GM19438 (cell line): ENCODE measurements around the gene PAX5.
A peak's percentile ranks its signal among the peaks of the same experiment; 100 is the strongest.
"Not testable (repeated sequence)": the region's sequence is repeated elsewhere in the genome, so short reads cannot be mapped to it uniquely, and the experiment has no call there.

Experiments
- ATAC-seq: cut with Tn5 transposase; IDR thresholded peaks from one replicate; pipeline ENCODE4 v1.9.1; 2021; ENCODE audit warnings: low read depth; ENCODE audit not compliant: unreplicated experiment

The PAX5 gene

DNA sequence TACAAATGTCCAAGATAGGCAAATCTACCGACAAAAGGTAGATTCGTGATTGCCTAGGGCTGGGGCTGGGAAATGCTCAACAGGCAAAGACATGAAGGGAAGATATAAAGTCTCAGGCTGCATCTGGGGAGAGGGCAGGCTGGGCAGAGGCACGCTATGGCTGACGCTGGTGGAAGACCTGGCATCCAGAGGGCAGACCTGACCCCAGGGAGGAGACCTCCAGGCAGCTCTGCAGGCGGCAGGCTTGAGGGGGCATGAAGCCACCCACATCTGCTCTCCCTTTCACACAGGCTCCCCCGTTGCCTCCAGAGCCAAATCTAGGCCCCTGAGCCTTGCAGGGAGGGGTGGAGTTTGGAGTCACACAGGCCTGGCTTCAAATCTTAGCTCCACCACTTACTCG lies 145.5 kb downstream of the PAX5 start:
- ATAC-seq, result no peak

DNA sequence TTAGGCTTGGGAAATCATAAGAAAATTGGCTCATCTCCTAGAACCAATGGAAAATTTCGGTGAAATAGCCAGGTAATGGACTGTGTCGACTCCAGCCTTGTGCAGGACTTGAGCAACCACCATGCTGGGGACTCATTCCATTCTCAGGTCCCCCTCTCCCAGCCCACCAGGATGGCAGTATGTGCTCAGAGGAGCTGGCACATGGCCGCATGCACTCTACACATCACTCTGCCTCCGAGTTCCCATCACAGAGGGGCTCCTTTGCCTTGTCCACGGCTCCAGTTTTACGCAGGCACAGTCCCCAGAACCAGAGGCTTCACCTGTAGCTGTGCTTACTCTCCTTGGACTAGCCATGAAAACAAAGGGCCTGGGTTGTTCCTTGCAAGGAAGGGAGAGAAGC lies 149.3 kb downstream of the PAX5 start:
- no peak for ATAC-seq

DNA sequence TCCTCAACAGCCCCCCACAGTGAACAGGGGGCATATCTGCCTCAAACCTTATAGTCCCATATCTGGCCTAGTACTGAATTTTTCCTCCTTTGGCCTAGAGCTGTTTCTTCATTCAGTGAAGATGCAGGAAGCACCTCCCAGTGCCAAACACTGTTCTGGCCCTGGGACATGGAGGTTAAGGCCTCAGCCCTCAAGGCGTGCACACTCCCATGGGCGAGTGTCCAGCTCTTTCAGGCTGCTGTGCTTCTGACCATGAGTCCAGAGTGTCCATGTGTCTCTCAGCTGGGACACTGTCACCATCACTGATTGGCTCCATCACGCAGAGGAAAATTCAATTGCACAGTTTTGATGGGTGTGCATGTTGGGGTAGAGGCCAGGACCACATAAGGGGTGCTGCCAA lies 151.5 kb downstream of the PAX5 start:
- ATAC-seq, result no peak

DNA sequence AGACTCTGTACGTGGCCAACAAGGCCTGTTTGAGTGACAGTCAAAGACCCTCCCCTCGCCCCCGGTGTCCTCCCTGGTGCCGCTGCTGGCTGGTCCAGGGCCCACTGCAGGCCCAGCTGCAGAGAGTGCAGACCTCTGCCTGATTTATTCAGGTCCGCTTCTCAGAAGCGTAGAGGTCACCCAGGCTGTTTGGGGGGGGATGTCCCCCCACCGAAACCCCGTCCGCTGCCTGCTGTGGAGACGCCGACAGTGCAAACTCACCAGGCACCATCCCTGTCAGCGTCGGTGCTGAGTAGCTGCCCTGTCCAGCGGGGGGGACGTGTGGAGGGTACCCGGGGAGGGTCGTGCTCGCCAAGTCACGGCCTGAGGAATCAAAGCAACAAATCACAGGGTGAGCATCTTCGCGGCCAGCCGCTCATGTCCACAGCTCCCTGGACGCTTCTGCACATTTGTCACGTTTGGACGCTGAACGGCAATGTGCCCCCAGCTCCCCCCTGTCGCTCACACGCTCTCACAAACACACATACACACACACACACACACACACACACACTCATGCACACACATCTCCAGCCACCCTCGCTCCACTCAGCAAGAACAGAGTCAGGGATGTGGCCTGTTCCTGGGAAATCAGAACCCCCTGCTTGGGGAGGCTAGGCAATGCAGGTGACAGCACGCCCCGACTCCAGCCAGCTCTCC lies 152.2 kb downstream of the PAX5 start:
- no peak for ATAC-seq

DNA sequence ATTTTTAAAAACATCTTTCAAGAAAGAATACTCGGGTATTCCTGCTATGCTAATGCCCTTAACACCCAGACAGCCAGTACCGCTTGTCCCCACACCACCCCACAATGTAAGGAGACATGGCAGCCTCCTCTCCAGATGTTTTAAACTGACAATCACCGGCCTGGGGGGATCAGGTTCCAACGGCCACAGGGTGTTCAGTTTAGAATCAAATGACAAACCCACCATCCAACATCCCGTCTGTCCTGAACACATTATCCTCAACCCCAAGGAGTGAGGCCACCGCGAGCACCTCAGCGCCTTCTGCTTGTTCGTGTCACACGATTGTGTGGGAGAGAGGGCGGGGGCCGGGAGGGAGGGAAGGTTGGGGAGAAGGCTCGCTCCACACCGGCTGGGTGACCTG lies 152.8 kb downstream of the PAX5 start:
- ATAC-seq, result no peak

DNA sequence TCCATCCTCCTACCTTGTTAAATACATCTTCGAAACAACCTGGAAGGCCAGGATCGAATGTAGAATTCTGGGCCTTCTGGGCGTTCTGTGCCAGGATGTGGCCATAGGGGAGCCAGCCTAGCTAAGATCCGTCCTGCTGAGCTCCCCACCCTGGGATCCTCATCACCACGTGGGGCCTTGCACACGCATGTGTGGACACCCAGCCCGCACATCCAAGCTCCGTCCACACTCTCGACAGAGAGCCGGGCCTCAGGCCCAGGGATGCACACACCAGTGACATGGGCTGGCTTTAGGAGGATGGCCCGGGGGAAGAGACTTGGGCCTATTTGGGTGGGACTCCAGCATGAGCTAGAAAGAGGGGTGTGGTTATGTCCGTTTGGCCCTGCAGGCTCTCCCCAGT lies 154.0 kb downstream of the PAX5 start:
- no peak for ATAC-seq

DNA sequence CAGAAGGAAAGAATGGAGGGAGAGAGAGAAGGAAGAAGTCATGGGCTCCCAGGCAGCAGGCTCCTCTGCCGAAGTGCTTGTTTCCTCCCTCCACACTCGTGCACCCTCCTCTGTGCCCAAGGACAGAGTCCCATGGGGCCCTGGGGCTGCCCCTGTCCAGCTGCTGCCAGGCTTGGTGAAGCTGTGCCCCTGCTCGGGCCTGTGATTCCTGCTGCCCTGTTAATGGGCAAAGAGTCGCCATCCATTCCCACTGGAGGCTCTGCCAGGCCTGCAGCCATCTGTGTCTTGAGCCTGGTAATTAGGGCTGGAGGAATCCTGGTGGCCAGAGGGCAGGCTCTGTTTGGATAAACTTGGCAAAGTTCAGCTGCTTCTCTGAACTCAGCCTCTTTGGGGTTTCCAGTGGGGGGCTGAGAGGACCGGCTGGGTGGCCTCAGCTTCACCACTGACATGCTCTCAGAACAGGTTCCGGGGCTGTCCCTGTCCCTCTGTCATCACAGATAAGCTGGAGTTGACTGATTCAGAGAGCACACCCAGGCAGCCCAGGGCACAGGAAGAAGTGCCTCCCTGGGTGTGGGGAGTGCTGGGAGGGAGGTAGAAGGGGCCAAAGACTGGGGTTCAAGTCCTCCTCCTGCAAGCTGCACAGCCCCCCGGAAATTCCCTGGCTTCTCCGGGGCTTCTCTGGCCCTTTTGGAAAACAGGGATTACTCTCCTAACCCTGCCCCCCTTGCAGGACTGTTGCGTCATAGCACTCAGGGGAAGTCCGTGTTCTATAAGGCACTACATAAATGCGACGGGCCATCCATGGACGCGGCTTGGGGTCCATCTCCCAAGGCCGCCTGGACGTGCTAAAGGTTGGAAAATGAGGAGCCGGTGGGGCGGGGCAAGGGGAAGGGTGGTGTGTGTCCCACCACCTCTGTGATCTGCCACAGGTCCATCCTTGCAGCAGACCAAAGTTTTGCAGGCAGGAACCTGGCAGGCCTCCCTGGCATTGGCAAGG lies 154.8 kb downstream of the PAX5 start:
- no peak for ATAC-seq

DNA sequence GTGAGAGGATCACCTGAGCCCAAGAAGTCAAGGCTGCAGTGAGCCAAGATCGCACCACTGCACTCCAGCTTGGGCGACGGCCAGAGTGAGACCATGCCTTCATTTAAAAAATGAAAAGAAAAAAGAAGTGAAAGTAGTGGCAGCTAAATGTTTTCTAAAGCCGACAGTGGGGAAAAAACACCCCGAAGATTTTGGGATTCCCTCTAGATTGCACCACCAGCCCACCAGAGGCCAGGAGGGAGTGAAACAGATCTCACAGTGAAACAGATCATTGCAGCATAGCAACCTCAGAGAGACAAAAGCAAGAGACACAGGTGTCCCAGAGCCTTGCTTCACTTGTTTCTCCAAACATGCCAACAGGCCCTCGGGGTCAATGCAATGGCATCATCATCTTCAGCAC lies 156.8 kb downstream of the PAX5 start:
- ATAC-seq, result no peak

DNA sequence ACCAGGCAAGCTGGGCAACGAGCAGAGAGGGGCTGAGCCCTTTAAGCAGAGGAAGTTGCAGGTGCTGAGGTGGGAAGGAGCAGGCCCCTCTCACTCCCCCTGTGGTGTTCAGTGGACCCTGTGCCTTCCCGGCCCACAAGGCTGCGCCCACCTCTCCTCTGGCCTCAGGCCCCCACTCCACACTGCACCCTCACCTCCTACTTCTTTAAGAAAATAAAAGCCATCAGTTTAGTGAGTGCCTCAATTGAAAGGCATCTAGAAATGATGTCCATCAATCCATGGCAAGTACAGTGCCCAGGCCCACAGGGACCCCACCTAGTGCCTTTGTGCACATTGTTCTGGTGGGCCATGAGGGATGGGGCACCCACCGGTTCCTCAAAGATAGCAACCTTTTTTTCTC lies 158.0 kb downstream of the PAX5 start:
- no peak for ATAC-seq

DNA sequence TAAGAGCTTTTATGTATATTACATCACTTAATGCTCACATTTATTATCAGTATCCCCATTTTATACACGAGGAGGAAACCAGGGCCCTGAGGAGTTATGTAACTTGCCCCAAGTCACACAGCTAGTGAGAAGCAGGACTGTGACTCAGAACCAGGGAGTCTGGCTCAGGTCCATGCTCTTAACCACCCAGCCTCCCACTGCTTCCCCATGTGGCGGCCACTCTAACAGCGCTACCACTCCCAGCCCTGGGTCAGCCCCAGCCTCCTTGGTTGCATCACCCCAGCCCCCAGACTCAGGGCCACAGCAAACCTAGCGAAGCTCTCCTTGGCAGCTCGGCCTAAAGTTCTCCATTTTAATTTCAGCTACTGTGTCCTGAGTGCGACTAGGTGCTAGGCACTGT lies 159.1 kb downstream of the PAX5 start:
- ATAC-seq, result no peak

DNA sequence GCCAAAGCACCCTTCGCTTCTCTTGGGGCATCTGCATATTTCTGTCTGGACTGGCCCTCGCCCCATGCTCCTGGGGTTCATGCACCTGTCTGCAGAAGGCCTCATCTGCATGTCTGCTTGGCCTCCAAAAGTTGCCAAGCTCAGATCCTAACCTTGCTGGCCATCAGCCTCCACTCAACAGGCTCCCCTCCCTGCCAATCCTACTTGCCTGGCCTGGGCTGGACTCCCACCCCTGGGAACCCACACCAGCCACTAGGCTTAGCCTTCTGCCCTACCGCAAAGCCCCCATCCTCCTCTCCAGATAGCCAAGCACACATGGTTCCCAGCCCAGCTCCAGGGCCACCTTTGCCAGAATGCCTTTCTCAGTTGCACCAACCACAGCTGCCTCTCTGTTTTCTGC lies 159.8 kb downstream of the PAX5 start:
- ATAC-seq, result no peak

DNA sequence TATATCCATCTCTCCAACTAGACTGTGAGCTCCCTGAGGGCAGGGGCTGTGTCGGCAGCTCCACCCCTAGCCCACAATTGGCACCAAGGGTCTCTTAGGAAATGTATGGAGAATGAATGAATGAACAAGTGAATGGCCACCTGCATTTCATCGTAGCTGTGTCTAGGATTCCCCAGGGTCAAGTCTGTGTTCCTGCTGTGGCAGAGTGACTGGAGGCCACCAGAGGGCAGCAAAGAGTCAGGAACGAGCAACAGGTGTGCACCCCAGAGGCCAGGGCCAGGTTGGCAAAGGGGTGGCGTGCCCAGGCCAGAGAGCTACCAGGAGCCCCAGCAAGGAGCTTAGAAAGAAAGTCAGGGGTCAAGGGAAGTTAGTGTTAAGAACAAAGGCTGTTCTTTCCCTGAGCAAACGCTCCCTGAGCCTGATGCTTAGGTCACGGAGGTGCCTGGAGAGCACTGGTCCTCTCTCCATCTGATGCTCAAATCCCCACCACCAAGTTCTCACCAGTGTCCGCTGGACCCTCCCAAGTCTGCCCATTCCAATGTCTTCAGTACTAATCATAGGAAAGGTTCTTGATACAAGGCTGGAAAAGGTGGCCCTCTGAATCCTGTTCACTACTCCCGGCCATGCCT lies 160.7 kb downstream of the PAX5 start:
- peak; percentile 53 for ATAC-seq

DNA sequence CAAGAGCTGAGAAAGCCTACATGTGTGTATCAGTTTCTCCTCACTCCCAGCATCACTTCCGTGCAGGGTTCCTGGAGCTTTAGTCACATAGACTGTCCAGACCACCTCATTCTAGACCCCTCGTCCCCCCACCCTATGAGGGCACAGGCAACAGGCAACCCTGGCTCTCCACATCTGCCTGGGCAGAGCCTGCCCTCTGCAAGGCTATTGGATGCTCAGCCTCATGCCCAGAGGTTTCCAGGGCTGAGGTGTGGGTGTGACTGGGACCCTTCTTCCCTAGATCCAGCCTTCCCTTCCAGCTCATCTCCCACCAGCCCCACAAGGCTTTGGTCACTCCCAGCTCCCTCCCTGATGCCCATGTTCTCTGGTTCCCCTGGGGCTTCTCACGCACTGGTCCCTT lies 161.4 kb downstream of the PAX5 start:
- ATAC-seq, result no peak

DNA sequence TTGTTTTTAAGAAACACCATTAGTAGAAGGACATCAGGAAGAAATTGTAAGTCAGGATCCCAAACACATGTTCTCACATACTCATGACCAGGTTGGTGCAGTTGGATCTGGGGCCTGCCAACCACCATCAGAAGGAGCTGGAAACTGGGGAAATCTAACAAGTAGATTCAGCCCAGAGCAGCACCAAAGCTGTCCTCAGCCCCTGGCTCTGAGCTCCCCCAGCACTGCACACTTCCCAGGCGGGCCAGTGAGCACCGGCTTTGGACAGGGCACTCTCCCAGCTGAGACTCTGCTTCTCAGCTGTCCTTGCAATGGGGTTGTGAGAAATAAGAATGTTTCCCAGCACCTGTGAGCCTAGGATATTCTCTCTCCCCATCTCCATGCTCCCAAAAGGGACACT lies 162.5 kb downstream of the PAX5 start:
- ATAC-seq, result no peak

DNA sequence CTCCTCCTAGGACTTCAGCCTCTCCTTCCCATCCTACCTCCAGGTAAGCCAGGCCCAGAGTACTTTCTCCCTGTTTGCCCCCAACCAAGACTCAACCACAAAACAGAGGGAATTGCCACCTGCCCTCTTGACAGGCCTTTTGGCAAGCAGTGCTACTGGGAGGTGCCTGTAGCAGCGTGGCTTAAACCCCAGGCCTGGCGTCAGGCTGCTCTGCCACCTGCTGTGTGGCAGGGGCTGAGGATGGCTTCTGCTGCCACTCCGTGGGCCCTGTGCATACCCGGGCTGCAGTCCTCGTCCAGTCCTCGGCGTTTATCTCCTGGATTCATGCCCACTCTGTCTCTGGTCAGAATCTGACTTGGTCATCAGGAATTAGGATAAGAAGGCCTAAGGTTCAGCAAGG lies 163.1 kb downstream of the PAX5 start:
- no peak for ATAC-seq

DNA sequence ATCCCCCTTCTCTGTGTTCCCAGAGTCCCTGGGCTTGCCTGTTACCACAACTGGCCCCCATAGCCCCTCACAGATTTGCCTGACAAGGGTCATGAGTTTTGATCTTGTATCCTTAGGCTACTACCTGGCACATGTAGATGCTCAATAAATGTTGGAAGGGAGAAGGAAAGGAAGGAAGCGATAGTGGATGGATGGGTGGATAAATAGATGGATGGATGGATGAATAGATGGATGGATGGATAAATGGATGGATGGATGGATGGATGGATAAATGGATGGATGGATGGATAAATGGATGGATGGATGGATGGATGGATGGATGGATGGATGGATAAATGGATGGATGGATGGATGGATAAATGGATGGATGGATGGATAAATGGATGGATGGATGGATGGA lies 164.5 kb downstream of the PAX5 start:
- not testable (repeated sequence) for ATAC-seq

DNA sequence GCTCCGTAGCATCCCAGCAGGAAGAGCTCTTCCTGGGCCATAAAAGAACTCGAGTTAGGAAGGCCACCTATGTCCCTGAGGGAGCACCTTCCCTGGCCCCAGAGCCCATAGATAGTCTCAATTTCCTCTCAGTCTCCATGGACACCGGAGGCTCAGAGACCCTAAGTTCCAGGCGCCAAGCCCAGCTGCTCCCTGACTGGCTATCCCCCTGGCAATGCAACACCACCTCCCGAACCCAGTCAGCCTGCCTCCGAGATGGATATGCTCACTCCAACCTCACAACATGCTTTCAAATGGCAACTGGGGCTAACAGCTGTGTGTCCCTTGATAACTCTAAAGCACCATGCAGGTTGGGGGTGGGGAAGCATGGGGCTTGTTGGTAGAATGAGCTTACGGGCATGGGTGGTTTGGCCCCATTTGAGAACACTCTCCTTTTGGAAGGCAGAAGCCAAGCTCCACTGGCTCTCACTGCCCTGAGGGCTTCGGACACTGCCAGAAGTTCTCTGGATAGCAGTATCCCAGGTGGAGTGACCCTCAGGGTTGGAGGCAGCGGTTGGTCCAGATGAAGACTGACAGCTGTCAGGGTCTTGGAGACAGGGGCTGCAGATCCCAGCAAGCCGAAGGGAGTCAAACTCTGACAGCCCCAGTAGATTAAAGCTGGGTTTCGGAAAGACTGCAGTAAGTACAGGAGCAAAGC lies 165.3 kb downstream of the PAX5 start:
- ATAC-seq, result no peak

DNA sequence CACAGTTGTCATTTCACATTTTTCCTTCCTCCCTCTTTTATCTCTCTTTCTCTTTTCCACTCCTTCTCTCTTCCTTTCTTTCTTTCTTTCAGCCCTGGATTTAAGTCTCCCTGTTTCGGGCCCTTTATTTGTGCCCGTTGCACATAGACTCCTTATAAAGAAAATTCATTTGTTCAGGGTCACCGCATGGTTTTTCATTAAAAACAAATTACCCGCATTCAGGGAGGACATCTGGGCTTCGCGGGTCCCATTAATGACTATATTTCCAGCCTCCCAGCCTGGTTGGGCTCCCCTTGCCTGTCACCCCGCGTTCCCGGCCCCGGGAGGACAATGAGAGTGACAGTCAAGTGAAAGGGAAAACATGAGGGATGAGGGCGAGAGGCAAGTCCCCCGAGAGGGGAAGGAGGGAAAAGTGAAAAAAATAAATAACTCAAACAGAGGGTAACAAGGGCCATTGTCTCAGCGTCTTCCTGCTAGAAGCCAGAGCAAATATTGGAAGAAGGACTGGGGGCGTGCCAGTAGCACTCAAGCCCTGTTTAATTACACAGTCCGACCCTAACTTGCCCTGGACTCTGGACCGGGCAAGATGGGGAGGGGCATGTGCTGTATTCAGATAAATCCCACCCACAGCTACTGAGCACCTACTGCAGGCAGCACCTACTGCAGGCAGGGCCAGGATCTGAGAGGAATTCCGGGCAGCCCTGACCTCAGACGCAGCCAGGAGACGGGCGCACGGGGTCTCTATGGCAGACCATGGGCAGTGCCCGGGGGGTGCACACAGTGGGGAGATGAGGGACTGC lies 166.2 kb downstream of the PAX5 start:
- ATAC-seq, result no peak

DNA sequence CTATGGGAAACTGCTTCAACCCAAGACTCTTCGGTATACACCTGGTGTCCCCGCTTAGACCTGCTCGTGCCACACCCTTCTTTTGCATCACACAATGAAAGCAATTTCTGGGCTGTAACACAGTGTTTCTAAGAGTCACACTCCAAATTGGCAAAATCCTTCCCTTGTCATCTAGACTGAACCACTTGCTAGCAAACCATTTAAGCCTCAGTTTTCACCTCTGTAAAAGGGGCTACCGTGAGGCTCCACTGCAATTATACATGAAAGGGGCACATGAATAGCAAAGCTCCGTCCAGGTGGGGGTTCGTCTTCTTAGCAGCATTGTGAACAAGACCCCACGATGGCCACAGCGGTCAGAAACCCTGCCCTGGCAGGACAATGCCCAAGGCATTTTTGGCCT lies 166.8 kb downstream of the PAX5 start:
- no peak for ATAC-seq

DNA sequence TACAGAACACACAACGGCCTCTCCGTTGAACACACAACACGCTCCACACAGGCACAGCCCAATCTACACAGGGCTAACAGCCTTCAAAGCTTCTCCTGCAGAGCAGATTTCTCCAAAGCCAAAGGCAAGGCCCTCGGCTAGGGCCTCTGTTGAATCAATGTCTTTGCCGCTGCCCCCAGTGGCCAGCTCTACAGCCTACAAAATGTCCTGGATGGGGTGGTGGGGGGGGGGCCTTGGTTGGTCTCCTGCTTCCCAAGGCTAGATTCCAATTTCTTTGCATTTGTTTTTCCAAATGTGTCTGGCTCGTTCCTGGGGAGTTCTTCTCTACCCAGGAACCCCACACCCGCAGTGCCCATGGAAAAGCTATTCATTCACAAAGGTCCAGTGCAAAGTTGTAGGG lies 167.2 kb downstream of the PAX5 start:
- ATAC-seq, result no peak
